HTR-8/SVneo (cell line): Measurements from ENCODE around the gene ZFYVE1.
A peak's percentile ranks its signal among the peaks of the same experiment; 100 is the strongest.

Source experiments
- DNase-seq: peaks from one replicate; pipeline ENCODE4 v3.0.0; 2011; ENCODE audit warnings: low spot score, mixed read lengths; ENCODE audit not compliant: insufficient read length
- FAIRE-seq: peaks from 2 replicates; lab custom pipeline; 2011; peaks lifted over from hg19 to GRCh38; lab: Jason Lieb, UNC

ZFYVE1 gene

GRCh38 chr14:72925815-72926291 is 101.1 kb downstream of the ZFYVE1 start:
- no peak for FAIRE-seq
- DNase-seq: no peak

- DNase-seq (no peak), FAIRE-seq (peak; percentile 85)
These were observed 101.6 kb downstream of the ZFYVE1 start for GRCh38 chr14:72925171-72925759.

- FAIRE-seq (no peak), DNase-seq (no peak)
These were observed 102.6 kb downstream of the ZFYVE1 start for GRCh38 chr14:72924337-72924736.

GRCh38 chr14:72921396-72921795 is 105.5 kb downstream of the ZFYVE1 start:
- FAIRE-seq (no peak), DNase-seq (no peak)

GRCh38 chr14:72920008-72920407 is 106.9 kb downstream of the ZFYVE1 start:
- no peak for DNase-seq
- FAIRE-seq: no peak
